Pulmonary artery endothelial cell (primary cell): ENCODE measurements around the gene SIX4. TPM values are rescaled to one million over a fixed set of nuclear protein-coding genes. Genes with fewer than 3 reads are reported as not detected.
"Not testable (repeated sequence)": the region's sequence is repeated elsewhere in the genome, so short reads cannot be mapped to it uniquely, and the experiment has no call there.

Experiments used
- DNase-seq: peaks from one replicate; pipeline ENCODE4 v3.0.0-alpha.2; 2011; ENCODE audit warnings: low read depth, low spot score
- total RNA-seq: library from RNA; depleted of rRNA; stranded (reverse); fragments of >200 nt; gene quantifications from 2 replicates; pipeline ENCODE4 v1.2.3, GENCODE V29; 2014

SIX4 gene
- total RNA-seq: 3.2 and 5.0 TPM in 2 replicates

DNA sequence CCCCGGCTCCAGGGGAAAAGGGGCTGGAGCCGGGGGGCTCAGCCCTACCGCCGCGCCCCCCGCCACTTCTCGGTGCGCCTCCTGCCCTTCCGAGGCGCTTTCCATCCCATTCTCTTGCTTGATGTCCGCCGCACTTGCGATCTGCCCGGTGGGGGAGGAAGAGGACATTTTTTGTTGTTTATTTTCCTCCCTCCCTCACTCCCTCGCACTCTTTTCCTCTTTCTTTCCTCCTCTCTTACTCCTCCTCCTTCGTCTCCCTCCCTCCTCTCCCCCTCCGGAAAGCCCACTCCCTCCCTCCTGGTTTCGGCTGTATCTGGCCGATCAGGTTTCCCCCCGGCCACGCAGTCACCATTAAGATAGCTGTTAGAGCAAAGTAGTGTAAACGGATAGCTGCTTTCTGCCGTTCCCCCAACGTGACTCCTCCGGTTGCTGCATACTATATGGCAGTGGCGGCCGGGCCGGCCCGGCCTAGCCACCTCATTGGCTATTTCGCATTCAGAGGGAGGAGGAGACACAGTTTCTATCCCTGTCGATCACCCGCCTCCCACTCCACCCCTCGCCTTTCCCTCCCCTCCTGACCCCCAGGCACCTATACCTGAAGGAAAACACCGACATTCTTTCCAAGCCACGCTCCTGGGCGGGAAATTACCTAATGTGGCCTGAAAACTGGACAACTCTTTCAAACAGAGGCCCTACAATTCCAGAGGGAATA, at the start of gene SIX4:
Gene SIX4 (minus strand): TSS at position 445 of the 712 bp plus-strand sequence. CDS start 277 bp downstream, at position 168.
- no peak for DNase-seq

DNA sequence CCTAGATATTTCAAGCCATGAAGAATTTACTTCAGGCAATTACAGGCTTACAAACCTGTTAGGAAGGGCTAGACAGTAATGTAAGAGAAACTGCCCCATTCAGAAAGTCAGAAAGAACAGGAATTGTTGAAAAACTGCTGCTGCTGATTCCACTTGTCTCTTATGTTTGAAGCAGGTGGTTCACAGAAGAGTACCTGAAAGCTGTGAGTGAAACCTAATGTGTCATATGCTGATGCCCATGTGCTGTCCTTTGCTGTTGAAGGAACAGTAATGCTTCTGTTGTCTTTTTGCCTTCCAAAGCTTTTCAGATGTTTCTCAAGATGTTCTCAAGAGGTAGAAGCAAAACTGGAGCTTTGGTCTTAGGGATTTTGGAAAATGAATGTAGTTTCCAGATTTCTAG, 49.4 kb upstream of the SIX4 start:
- no peak for DNase-seq

DNA sequence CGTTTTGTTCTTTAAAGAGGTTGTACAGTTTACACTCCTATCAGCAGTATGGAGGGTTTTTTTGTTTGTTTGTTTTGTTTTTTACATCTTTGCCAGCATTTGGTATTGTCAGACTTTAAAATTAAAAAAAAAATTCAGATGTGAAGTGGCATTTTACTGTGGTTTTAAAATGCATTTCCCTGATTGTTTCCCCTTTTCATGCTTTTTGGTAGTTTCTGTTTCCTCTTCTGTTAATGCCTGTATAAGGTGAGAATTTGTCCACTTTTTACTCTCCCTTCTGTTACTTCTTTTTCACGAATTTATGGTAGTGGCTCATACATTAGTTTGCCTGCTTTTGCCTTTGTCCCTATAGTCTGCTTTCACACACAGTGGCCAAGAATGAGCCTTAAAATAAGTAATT, 47.0 kb upstream of the SIX4 start:
- DNase-seq: no peak

DNA sequence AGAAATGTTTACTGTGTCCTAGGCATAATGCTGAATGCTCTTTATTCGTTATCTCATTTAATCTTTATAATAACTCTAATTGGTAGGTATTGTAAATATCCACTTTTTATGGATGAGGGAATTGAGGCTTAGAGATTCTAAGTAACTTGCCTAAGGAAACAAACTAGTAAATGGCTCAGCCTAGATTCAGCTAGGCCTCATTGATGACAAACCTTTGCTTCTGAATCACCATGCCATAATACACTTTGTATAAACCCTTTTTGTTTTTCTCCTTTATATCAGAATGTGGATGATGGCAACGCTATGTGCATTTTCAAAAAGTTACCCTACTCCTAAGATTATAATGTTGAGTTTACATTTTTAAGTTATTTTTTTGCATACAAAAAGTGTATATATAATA, 44.5 kb upstream of the SIX4 start:
- no peak for DNase-seq

DNA sequence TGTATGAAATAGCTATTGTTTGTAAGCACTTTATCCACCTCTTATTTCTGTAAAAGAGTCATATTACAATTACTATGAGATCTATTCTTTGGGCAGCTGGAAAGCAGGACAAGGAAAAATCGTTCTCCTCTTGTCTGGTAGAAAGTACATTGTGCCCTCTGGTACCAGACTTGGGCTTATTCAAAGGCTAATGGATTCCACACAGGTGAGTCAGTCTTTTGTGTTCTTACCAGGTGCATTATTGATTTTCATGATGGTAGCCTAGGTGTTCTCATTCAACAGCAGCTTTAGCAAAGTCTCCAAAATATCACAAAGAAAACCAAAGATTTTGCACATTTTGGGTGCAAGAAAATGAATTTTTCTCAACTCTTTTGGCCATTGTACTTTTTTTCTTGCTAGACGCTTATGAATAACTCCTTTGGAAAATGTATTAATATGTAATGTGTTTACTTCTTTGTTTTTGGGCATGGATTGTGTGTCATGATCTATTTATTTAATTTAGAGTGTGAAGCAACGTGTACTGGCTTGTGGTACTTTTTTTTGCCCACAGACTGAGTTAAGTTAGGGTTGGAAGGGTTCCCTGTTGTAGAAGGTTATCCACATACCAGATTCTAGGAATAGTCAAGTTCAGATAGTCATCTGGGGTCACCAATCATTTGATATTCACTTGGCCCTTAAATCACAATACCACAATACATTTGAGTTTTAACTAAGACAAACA, 36.7 kb upstream of the SIX4 start:
- DNase-seq: no peak

DNA sequence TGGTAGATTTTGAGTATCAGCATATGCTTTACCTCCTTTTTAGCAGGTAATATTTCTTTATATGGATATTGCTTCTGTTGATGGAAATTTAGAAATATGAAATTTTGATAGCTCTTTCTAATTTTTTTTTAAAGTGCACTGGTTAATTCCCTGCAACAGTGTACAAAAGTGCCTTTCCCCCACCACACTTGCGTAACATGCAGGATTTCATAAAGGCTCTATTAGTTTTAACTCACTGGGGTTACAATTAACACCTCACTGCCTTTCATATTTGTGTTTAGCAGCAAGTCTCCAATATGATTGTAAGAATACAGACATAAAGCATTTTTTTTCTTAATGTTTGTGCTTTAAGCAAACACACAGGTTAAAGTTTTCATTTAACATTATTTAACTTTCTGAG, 36.1 kb upstream of the SIX4 start:
- DNase-seq: no peak

DNA sequence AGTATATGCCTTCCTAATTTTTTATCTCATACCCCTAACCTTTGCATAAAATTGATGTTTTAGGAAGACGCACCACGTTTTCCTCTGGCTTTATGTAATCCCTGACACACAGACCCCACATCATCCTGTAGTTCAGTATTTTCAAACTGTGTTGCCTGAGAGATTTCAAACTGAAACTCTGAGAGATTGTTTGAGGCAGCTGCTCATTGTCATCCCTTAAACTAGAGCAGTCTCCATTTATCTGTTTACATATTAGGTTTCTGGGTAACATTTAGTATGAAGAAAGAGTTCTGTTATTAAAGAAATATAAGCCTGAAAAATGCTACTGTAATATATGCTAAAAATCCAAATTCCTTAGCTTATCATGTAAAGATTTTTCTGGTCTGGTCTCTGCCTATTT, 34.7 kb upstream of the SIX4 start:
- no peak for DNase-seq

DNA sequence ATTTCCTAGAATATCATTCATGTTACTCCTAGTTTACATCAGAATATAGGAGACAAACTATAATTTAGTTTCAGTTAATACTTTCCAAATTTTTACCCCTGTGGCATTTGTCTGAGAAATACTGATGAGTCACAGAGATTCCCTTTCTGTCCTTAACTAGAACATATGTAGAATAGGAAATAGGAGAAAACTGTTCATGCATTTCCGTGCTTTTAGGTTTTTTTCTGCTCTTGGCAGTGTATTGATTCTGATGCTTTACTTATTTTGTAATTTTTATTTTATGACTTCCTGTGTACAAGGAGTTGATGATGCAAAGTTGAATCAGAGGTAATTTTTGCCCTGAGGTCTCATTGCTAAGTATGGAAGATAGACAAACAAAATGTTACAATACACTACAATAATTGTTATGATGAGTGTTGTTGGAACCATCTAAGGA, 33.4 kb upstream of the SIX4 start:
- DNase-seq: peak; percentile 10

DNA sequence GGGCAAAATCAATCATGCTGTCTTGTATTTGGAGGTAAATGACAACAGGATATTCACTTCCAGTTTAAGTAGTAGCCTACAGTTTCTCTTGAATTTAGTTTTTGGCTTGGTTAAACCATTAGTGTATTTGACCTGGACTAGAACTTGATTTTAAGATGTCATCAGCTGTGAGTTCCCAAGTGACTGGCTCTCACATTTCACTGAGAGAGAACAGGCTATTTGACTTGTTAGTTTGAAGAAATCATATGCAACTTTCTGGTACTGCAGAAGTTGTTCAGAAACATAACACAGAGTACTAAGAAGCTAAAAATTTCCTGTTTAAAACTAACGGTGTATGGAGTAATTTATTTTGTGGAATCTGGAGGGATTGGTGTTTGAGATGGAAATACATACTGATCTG, 32.7 kb upstream of the SIX4 start:
- DNase-seq: no peak

DNA sequence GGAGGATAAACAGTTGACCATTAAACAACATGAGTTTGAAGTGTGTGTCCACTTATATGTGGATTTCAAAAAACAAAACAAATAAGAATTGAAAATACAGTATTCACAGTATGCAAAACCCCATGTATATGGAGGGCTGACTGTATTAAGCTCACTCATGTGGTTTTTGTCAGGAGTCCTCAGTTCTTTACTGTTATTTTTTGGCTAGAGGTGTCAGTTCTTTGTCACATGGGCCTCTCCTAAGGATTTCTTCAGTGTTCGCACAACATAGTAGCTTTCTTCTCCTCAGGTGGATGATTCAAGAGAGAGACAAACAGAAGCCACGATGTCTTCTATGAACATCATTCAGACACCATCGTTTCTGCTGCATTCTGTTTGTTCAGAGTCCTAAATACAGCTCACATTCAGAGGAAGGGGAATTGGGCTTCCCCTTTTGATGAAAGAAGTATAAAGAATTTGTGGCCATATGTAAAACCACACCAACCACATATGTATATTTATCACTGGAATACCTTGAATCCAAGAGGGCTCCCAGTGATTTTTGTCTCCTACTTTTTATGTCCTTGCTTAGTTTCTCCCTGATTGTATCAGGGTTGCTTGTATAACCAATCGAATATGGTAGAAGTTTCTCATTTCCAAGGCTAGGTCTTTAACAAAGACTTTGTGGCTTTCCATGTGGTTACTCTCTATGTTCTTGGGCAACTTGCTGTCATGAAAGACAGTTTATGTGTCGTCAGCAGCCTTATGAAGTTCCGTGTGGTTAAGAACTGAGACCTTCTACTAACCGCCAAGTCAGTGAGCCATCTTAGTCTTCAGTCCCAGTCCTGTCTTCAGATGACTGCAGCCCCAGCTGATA, 29.3 kb upstream of the SIX4 start:
- DNase-seq: no peak

DNA sequence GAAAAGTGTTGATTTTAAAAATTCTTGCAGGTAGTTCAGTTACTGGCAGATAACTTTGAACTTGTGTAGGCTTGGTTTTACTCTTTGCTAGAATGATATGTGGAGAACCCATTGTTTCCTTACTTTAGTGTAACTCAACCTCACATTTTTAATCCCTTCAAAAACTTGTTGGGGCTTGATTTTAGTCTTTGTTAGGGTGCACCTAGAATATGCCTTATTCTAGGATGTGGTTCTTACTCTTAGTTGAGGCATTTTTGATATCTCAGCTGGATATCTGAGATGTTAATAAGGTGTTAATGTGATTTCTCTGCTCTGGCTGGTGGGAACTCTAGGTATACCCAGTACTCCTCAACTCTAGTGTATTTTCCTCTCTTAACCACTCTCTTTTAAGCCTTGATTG, 20.4 kb upstream of the SIX4 start:
- no peak for DNase-seq

DNA sequence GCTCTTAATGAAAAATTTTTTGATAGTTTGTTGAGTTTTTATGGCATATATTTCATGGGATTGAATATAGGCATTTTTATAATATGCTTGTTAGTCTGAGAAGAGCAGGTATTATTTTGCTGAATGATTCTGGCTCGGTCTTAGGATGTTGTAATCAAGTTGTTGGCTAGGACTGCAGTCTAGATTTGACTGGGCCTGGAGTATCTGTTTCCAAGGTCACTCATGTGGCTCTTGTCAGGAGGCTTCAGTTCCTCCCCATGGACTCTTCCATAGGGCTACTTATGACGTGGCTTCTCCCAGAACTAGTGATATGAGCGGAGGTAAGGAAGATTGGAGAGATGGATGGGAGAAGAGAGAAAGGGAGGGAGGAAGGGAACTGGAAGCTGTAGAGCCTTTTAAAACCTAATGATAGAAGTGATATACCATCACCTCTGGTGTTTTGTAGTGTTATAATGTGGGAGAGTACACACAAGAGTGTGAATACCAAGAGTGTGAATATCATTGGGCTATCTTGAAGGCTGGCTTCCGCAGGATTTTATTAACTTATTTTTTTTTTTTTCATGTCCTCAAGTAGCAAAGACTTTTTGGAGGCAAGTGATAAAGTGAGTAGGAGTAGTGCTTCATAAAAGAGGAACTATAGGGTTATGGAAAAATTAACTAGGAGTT, 14.8 kb upstream of the SIX4 start:
- no peak for DNase-seq

DNA sequence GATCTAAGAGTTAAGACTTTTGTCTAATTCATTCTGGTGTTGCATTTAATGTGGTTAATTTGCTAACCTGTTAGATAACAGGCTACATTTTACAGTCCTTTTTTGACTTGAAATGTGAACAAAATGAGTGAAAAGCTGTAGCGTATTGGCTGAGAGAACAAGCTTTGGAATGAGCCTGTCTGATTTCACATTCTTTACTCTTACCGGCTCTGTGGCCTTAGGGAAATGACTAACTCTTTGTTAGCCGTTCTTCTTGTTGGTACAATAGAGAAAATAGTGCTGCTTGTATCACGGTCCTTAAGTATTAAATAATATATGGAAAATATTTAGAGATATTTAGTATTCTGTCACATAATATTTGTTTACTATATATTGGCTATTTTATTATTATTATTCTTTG, 12.3 kb upstream of the SIX4 start:
- peak; percentile 51 for DNase-seq

DNA sequence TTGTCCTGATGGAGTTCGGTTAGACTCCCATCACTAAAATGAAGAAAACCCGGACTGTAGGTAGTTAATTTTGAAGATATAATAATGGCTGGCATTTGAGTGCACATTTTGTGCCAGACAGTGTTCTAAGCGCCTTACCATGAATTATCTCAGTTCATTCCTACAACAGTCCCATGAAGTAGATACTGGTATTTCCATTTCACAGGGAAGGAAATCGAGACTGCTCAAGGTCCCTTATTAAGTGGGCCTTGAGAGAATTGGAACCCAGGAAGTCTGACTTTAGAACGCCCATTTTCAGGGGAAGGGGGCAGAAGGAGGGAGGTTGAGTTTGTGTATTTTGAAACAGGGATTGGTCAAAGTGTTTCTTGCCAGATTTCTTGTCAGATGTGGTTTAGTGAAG, 11.3 kb upstream of the SIX4 start:
- DNase-seq: no peak

DNA sequence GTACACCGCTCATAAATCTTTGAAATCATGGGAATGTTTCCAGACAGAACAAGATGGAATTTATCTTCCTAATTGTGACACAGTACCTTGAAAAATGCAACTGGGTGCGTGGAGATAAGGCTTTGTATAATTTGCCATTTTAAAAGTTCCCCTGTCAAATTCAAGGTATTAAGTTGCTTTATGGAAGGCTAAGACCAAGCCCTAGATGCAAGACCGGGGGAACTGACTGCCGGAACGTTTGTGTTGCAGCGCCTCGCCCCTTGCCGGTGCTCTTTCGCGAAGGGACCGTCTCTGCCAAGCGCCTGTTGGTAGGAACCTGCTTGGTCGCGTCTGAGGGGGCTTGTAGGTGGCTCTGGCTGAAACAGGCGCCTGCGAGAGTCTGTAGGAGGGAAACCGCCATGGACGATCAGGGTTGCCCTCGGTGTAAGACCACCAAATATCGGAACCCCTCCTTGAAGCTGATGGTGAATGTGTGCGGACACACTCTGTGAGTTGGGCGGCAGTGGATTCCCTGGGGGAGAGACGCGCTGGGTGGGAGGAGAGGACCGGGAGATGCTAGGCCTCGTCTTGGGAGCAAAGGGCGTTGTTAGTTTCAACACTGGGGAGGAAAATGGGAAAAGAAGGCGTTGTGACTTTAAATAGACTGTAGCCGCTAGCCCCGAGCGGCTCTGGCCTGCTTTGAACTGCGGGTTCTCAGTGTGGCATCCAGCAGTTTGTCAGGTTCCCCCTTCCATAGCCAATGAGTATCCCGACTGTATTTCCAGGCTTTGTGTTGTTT, 10.5 kb upstream of the SIX4 start, which contains the start of gene MNAT1:
Gene MNAT1 (plus strand): TSS at position 297 of the 778 bp plus-strand sequence. CDS start 102 bp downstream, at position 399.
- peak; percentile 68 for DNase-seq

DNA sequence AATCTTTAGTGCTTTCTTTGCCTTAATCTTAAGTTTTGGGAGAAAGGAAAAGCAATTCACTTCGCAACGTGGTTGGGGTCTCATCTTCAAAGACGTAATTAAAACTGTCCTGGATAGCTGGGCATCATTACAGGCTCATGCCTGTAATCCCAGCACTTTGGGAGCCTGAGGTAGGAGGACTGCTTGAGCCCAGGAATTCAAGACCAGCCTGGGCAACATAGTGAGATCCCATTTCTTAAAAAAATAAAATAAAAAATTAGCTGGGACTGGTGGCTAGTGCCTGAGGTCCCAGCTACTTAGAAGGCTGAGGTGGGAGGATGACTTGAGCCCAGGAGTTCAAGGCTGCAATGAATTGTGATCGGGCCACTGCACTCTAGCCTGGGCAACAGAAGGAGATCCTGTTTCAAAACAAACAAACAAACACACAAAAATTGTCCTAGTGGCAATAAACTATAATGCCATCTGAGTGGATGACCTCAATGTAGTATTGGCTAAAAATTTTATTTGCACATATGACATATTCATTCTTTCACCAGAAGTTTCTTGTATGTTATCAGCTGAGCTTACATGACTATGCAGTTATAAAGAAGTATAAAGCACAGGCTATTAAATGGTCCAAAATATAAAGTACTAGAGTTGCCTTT, 8.8 kb upstream of the SIX4 start:
- DNase-seq: no peak

DNA sequence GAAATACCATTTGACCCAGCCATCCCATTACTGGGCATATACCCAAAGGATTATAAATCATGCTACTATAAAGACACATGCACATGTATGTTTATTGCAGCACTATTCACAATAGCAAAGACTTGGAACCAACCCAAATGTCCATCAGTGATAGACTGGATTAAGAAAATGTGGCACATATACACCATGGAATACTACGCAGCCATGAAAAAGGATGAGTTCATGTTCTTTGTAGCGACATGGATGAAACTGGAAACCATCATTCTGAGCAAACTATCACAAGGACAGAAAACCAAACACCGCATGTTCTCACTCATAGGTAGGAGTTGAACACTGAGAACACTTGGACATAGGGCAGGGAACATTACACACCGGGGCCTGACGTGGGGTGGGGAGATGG, 7.1 kb upstream of the SIX4 start:
- DNase-seq: not testable (repeated sequence)

DNA sequence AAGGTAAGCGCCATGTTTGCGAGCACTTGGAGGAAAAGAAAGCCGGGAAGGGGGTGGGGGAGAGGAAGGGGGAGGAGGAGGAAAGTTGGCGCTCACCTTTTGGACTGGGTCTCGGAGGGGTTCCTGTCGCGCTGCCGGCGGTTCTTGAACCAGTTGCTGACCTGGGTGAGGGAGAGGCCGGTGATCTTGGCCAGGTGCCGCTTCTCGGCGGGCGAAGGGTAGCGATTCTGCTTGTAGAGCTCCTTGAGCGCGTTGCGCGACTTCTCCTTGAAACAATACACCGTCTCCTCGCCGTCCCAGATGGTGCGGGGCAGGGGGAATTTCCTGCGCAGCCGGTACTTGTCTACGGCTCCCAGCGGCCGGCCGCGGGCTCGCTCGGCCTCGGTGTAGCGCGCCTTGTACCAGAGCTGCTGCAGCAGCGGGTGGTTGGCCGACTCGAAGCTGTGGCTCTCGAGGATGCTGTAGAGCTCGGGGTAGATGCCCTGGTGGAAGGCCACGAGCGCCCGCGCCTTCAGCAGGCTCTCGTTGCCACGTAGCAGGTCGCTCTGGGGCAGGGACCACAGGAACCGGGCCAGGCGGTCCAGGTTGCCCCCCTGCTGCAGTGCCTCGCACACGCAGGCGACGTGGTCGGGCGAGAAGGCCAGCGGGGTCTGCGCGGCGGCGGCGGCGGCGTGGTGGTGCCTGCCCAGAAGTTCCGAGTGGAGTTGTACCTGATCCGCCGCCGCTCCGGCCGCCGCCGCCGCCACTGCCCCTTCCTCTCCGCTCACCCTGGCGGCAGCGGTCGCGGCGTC, 840 bp downstream of the SIX4 start:
- no peak for DNase-seq

DNA sequence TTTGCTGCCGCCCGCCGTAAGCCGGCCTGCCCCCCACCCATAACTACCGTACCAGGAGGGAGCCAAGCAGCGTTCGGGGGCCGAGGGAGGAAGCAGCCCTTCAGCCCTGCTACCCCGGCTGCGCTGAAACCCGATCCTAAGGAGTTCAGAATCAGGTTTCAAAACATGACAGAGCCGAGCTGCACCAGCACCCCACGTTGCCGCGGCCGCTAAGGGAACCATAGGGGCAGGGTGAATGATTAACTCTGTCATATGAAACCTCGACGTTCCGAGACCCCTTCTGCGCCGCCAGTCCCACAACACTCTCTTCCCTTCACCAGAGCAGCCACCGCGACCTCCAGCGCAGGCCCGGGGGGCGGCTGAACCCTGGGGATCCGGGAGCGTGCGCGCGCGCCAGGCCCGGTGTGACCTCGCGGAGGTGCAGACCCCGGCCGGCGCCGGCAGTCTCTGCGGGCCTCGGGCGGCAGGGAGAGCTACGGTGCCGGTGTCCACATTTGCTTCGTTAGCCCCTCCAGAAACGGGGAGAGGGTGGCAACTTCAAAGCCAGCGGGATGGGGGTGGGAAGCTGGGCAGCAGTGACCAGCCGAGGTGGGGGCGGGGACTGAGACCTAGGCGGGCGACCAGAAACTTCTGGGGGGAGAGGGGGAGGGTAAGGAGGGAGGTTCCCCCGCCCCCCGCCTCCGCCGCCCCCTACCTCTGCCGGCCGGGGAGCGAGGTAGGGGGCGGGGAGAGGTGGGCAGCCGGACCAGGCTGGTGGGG, 1.6 kb downstream of the SIX4 start:
- DNase-seq: no peak
